Activated T-helper 9 cell treated with anti-CD3 and anti-CD28 coated beads, Interleukin-2, amount 50 U/mL, for 16 hours (primary cell): ENCODE data around the gene PTPRU.

Experiments used
- DNase-seq: peaks from one replicate; pipeline ENCODE4 v3.0.0-alpha.2; 2020; ENCODE audit warnings: low read depth

PTPRU gene

DNA sequence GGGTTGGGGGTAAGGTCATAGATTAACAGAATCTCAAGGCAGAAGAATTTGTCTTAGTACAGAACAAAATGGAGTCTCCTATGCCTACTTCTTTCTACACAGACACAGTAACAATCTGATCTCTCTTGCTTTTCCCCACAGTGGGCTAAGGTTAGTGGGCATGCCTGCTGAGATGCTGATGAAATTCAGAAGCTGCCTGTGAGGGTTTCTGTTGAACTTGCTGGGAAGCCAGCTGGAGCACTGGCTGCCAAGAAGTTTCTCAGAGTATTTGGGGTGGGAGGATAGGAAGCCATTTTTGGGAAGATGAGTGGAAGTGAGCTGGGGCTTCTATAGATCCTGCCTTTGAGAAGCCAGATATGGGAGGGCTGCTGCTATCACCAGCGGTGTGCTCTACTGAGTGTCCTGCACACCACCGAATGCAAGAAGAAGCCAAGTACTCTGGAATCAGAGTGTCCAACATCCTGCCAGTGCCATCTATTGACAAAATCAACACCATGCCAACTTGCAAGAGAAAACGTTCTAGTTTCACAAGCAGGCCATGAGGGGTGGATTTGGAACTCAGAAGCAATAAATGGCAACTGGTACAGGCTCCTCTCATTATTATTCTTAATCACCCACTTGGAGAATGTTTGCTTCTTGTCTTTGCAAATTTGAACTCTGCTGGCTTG, 102.7 kb downstream of the PTPRU start:
- no peak for DNase-seq

DNA sequence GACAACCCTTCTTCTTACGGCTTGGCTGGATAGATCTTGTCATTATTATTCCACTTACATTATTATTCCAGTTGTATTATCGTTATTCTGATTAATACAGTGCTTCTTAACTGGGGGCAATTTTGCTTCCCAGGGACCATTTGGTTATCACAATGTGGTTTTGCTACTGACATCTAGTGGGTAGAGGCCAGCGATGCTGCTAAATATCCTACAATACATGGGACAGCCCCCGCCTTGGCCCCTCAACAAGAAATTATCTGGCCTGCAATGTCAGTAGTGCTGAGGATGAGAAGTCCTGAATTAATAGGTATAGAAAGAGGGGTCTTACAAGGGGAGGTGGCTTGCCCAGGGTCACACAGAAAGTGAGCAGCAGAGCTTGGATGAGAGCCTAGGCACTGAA, 105.6 kb downstream of the PTPRU start:
- no peak for DNase-seq

DNA sequence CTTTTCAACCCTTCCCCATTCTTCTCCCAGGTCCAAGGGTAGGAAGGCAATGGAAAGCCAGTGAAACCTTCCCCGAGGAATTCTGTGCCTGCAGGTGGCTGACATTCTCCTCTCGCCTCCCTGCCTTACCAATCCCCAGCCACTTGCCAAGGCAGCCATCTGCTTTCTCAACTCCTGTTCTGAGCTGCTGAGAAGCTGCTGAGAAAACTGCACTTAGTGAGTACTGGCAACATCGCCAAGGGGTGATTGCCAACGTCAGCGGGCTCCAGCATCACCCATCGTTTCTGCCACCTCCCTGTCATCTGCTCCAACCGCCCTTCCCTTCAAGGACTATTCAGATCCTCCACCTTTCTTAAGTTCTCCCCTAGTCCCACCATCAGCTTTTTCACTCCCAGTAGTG, 106.0 kb downstream of the PTPRU start:
- no peak for DNase-seq

DNA sequence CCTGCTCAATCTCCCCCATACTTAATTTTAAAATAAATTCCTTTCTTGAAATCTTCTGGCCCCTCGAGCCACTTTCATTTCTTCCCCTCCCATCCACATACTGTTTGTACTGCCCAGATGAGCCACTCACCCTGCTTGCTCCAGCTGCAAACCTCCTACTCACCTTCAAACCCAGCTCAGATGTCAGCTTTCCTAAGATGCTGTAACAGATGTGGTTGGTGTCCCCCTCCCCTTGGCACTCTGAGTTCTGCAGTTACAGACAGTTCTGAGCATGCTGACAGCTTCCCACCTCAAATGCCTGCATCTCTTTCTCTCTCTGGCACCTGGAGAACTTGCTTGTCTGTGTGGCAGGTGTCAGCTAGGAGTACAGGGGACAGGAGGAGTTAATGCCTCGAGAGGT, 106.7 kb downstream of the PTPRU start:
- no peak for DNase-seq

DNA sequence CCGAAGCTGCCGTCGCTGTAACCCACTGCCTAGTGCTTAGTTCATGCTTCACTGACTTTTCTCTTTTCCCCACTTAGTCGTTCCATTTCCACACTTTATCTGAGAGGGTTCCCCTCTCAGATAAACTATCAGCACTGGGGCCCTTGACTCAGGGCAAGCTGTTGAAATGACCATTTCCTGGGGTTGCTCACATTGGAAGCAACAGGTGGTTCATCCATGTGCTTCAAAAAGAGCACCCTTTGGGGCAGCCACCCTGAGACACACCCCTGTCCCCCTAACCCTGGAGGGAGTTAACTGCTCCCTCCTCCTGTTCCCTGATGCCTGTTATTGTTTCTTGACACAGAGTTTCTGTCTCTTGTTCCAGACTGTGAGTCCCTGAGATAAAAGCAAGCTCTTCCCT, 107.2 kb downstream of the PTPRU start:
- no peak for DNase-seq

DNA sequence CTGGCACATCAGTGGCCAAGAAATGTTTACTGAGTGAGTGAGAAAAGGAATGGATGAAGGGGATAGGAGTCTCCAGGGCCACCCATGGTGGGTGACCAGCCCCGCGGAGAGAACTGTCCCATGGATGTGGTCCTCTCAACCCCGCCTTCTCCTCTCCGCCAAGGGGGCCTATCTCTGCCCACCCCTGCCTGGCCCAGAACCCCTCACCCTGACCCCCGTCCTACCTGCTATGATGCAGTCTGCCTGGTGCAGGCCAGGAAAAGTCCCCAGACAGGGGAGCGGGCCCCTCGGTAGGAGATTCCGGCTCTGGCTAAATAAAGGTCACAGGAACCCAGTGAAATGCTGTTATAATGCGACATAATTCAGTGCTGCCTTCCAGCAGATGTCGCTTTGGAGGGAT, 107.6 kb downstream of the PTPRU start:
- no peak for DNase-seq

DNA sequence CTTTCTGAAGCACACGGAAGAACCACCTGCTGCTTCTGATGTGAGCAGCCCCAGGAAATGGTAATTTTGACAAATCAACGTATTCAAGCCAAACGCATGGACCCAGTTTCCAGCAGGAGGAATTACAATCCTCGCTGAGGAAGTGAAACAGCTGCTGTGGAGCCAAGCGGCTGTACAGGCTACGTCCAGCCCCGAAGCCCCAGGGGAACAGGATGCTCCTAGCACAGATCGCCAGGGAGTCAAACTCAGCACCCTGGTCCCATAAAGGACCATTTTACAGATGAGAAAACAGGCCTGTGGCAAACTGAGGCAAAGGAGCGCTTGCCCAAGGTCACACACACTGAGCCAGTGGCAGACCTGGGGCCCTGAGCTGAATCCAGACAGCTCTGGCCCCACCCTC, 108.0 kb downstream of the PTPRU start:
- DNase-seq = no peak

DNA sequence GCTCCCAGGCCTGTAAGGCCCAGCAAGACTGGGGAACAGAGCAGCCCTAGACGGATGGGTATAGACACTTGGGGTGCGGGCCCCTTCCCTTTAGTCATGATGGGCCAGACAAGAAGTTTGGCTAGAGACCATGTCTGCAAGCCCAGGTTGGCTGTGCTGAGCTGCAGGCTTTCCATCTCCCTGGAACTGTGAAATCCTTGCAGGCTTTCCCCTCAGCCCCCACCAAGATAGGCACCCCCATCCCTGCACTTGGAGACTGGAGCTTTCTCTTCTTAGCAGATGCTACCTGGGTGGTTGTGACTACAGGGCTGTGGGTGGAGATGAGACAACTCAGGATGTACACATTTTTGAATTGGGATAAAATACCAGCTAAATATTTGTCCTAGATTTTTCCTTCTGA, 110.3 kb downstream of the PTPRU start:
- no peak for DNase-seq

DNA sequence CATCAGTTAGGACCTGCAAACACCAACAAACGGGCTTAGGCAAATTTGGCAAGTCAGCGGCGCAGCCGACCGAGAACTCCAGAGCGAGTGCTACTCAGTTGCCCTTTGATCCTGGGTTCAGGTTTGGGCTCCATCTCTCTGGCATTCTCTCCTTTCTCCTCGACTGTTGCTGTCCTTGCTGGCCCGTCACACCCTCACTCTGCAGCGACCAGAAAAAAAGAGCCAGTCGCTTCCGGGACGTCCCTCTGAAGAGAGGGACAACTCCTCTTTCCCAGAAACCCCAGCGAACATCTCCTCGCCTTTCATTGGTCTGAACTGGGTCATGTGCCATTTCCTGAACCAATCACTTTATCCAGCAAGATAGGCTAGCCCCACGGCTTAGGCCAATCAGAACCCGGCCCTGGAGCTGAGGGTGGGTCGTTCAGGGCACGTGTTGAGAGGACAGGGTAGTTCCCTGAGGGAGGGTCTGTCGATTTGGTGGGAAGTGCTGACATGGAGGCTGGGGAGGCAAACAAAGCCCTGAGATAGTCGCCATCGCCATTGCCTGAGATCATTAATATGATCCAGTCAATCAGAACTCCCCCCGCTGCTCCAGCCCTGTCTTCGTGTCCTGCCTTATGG, 113.7 kb downstream of the PTPRU start:
- DNase-seq = no peak

DNA sequence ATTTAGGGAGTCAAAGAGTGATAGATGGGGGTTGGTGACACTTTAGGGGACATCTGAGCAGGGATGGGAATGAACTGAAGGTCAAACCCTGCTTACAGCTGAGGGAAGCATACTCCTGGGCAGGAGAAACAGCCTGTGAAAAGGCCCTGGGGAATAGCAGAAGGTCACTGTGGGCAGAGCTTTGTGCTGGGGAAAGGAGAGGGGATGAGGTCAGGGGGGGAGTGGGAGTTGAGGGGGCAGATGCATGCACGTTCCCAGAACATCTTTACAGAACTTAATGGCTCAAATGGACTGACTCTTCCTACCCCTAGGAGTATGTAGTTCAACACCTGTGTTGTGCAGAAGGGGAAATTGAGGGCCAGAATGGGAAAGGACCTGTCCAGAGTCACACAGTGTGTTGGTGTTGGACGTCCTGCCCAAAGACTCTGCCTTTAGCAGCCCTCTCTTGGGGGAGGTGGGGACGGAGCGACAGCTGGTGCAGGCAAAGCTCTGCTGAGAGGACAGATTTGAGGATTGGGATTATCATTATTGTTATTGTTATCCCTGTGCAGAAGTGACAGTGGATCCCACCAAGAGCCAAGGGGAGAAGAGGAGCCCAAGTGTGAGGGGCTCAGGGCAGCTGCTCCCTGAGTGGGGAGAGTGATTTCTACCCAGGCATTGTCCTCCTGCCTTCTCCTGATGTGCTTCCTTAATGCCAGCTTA, 116.5 kb downstream of the PTPRU start:
- no peak for DNase-seq

DNA sequence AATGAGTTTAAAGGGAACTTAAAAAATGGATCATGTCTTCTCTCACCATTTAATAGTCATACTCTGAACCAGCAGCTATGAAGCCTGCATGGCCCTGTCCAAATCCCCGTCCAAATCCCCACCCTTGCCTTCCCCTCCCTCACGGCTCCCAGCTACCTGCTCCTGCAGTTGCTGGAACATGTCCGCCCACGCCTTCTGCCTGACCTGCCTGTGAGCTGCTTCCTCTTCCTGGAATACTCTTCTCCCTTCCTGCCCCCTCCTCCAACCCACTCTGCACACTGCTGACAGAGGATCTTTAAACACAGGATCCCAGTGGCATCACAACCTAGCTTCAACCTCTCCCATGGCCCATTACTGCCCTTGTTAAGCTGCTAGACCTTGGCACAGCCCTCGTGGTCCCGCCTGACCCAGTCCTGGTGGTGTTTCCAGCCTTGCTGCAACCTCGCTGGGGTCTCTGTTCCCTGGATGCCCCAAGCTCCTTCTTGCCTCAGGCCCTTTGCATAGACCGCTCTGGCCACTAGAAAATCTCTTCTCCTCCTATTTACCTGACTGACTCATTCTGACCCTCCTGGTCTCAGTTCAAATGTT, 118.3 kb downstream of the PTPRU start:
- DNase-seq = no peak

DNA sequence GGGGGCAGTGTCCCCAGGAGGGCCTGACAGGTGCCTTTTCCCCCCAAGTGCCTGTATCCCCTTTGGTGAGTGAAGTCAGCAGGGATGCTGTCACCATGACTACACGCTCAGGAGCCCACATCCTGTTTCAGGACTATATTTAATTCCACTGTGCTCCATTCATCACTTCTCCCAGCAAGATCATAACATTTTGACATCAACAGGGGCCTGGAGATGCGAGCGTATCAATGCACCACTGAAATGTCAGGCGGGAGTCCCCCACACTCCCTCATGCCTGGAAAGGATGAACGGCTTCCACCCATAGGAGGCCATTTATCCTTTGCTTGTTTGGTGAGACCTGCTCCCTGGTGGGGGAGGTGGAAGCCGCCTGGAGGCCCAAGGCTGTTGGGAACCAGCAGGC, 119.1 kb downstream of the PTPRU start:
- no peak for DNase-seq

DNA sequence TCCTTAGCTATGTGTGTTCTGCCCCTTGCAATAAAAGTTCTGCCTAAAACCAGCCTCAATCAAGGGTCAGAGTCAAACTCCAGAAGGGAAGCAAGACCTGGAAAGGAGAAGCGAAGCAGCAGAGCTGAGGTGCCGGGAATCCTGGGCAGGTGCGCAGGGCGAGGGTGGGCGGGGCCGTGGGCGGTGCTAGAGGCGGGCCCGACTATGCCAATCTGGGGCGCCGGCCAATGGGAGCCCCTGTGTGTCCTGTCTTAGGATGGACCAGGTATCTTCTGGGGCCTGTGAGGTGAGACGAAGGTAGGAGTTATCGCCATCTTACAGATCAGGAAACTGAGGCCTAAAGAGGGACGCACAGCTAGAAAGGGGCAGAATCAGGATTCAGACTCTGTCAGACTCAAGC, 120.3 kb downstream of the PTPRU start:
- no peak for DNase-seq

DNA sequence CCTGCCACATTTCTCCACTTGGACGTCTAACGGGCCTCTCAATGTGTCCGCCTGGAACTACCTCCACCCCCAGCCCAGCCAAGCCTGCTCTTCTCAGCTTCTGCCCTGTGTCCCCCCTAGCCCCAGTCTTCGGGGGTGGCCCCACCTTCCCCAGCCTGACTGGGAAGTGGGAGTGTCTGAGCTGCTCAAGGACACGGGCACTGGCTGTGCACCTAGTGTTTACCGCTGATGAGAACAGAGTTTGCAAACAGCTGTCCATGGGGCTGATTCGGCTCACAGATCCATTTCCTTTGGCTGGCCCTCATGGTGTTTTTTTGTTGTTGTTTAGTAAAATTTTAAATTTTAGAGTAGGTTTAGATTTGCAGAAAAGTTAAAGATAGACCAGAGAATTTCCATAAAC, 121.1 kb downstream of the PTPRU start:
- DNase-seq = no peak

DNA sequence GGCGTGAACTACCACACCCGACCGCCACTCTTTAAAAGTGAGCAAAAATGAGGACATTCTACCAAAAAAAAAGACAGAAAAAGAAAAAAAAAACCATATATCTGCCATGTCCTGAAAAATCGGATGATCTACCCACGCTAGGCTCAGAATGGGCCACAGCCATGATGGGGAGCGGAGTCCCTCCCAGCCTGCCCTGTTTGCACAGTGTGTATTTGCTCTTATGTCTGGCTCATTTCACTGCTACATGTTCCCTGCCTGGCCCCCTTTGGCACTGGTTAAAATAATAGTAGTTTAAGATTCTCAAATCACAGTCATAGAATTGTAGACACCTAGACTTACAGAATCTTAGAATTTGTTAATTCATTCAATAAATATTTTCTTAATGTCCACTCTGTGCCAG, 121.9 kb downstream of the PTPRU start:
- DNase-seq = no peak

DNA sequence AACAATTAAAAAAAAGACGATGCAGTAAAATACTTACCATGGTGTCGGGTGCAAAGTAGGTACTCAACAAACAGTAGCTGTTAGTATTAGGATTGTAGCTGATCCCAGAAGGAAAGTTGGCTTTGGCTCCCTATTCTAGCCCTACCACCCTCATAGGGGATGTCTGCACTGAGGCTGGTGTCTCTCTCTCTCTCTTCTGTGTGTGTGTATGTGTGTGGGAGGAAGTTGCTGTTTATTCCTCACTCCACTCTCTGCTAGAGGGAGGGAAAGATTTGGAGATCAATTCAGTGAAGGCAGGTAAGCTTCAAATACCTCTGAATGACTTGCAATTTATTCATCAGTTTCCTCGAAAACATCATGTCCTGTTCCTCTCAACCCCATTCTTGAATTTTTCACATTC, 124.4 kb downstream of the PTPRU start:
- no peak for DNase-seq

DNA sequence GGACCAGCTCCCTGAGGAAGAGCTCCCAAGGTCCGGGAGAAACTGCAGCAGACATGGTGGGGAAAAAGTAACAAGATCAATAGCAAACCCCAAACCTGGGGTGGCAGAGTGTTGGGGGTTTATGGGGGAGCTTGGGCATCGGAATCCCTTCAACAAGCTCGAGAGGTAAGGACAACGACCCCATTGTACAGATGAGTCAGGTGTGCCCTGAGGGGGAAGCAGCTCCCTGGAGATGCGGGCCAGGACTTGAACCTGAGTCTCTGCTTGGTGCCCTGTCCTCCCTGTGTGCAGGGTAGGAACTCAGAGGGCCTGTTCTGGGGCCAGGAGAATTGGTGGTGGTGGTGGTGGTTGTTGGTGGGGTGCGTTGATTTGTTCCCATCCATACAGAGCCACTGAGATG, 125.4 kb downstream of the PTPRU start:
- DNase-seq = no peak

DNA sequence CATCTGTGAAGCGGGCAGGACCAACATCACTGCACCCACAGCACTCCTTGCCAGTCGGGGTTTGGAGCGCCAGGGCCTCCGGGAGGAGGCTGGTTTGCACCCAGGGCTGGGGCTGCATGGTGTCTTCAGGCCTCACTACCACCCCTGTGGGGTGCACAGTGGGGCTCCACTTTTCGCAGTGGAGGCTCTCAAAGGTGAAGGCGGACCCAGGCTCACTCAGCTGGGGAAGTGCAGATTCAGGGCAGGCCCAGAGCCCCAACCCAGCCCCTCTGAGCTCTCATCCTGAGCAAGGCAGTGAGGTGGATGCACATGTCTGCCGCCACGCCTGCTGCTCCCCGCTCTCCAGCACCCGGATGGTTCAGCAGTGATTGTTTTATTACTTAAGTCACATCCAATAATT, 125.8 kb downstream of the PTPRU start:
- DNase-seq = no peak

DNA sequence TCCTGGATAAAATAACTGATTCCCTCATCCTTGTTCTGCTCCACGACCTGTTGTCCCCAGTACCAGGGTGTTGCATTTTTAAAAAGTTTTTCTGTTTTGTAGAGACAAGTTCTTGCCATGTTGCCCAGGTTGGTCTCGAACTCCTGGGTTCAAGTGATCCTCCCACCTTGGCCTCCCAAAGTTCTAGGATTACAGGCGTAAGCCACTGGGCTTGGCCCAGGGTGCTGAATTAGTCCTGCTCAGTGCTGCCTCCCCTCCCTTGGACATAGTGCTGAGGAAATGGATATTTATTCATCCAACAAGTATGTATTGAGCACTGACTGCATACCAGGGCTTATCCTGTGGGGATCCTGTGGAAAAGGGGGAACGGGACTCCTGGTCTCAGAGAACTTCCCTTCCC, 126.4 kb downstream of the PTPRU start:
- no peak for DNase-seq

DNA sequence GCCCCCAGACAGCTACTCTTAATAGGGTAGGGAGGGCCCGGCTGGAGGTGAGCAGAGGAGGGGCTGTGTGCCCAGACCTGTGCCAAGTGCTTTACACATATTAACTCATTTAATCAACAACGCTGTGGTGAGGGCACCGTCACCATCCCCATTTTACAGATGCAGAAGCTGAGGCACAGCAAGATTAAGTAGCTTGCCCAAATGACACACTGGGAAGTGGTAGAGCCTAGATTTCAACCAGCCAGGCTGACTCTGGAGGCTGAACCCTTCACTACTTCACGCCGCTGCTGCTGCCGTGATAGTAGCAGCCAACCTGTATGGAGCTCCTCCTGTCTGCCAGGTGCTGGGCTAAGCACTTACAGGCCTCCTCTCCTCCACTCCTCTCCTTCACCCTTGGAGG, 127.2 kb downstream of the PTPRU start:
- no peak for DNase-seq

DNA sequence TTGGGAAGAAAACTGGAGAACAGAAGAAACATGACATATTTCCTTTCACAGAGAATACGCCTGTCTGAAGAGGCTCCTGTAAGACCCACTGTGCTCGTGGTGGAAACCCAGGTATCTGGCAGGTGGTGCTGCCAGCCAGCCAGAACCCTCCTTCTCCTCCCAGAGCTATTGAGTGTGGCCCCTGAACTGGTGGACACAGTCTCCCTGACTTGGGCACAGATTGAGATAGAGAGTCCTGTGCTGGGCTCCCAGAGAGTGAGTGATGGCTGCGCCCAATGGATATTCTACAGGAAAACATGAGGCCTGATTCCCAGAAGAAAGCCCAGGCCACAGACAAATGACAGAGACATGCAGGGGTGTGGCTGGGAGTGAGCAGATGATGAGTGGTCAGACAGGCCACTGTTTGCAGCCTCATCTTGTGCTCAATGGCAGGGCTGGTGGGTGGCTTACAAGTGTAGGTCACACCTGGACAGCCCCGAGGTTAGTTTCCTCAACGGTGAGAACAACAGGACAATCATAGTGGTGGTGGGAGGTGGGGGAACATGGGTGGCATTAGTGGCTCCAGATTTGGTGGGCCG, 127.9 kb downstream of the PTPRU start:
- no peak for DNase-seq

DNA sequence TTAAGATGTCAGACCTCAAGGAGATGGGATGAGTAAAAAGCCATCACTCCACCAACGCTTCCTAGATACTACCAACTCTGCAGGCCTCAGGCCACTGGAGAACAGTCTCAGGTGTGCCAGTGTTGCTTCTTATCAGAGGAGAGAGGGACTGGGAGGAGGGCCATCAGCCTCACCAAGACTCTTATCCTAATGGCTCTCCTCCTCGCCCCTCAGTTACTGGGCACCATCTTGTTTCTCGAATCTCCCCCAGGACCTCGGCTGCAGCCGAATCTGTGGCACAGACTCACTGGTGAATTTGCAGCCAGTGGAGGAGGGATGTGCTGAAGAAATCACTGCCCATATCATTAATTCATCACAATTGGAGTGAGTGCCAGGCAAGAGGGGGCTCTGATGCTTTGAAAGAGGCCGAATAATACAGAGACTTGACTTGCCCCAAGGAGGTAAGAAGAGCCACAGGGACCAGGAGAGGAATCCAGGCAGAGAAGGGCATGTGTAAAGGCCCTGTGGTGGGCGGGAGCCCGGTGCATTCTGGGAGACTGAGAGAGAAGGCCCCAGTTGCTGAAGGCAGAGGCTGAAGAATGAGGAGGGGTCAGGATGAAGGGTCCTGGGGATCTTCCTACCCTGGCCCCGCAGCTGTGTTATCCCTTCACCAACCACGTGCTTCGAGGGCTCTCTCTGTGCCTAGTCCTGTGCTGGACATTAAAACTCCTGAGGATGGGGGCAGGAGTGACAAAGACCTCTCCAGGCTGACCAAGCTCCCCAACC, 129.8 kb downstream of the PTPRU start:
- DNase-seq = no peak
